ENCODE data around the gene ATAD1.

Gene ATAD1

DNA sequence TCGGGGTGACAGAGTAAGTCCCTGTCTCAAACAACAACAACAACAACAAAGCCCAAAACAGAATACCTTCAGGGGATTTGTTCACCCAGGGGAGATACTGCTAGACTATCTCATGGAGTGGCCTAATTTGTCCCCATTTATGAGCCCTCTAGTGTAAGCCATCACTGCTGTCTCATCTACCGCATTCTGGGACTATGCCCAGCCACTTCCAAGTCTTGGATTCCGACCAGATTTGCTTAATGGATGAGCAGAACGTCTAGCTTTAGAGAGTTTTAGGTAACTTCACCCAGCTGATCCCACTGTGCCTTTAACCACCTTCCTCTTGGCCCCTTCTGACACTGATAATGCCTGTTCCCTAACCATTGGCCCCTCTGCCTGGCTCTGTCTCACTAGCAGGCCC, 111.3 kb downstream of the ATAD1 start:
- Histone ChIP-seq H3K4me3 (ENCODE audit: low read depth, low read length) (no peak overlapping the region), H3K4ac (ENCODE audit: low read depth, low read length) (no peak overlapping the region), H2AFZ (ENCODE audit: insufficient read depth, low read length, poor library complexity) (no peak overlapping the region), H3K79me1 (ENCODE audit: low read length) (no peaks in the 10 kb centered on the region), H3K14ac (ENCODE audit: low read length) (no peak overlapping the region), H3K9ac (ENCODE audit: low read length) (no peak overlapping the region), H4K12ac (ENCODE audit: low read depth, low read length) (no peak overlapping the region), H3K4me2 (ENCODE audit: low read length) (no peak overlapping the region), H3K9me3 (ENCODE audit: insufficient read depth, low read depth, low read length) (no peaks in the 10 kb centered on the region), H4K8ac (ENCODE audit: low read depth, low read length) (no peak overlapping the region), H2BK12ac (ENCODE audit: low read length) (no peak overlapping the region), H3K4me1 (ENCODE audit: control insufficient read depth in 1 of 2, insufficient read depth in 2 of 2, low read length in 2 of 2) (no peaks in the 10 kb centered on the region), H3K23ac (ENCODE audit: low read length) (no peak overlapping the region), H2AK5ac (ENCODE audit: low read length) (no peak overlapping the region), H3K79me2 (ENCODE audit: control insufficient read depth, insufficient read depth, low read length, poor library complexity) (no peaks in the 10 kb centered on the region), H3K27ac (ENCODE audit: low read depth, low read length) (no peak overlapping the region), H2BK120ac (ENCODE audit: insufficient read depth, low read length, poor library complexity) (no peak overlapping the region), H2BK5ac (ENCODE audit: low read depth, low read length, poor library complexity) (no peak overlapping the region), H3K27me3 (ENCODE audit: insufficient read depth, low read length) (no peaks in the 10 kb centered on the region), H3K18ac (ENCODE audit: low read length) (no peak overlapping the region), H3K36me3 (ENCODE audit: control insufficient read depth in 1 of 2, insufficient read depth in 2 of 2, low read length in 2 of 2) (no peaks in the 10 kb centered on the region), H4K91ac (ENCODE audit: low read depth, low read length) (no peak overlapping the region)
- no CpG with 5 or more reads among the region's 4 CpGs for whole genome bisulfite sequencing (ENCODE audit: extremely low coverage, insufficient coverage, insufficient read length)
- no peak for DNase-seq

DNA sequence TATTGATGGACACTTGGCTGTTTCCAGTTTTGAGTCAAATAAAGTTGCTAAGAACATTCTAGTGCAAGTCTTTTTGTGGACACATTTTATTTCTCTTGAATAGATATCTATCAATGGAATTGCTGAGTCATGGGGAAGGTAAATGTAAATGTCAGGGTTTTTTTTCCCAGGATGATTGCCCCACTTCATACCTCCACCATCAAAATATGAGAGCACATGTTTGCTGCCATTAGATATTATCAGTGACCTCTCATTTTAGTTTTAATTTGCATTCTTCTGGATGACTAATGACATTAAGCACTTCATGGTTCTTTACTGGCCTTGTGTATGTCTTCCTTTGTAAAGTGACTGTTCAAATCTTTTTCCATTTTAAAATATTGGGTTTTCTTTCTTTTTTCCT, 112.7 kb downstream of the ATAD1 start:
- Histone ChIP-seq H3K79me1 (ENCODE audit: low read length) (no peaks in the 10 kb centered on the region), H4K12ac (ENCODE audit: low read depth, low read length) (no peak overlapping the region), H3K27me3 (ENCODE audit: insufficient read depth, low read length) (no peaks in the 10 kb centered on the region), H2BK12ac (ENCODE audit: low read length) (no peak overlapping the region), H2BK5ac (ENCODE audit: low read depth, low read length, poor library complexity) (no peak overlapping the region), H3K36me3 (ENCODE audit: control insufficient read depth in 1 of 2, insufficient read depth in 2 of 2, low read length in 2 of 2) (no peaks in the 10 kb centered on the region), H3K23ac (ENCODE audit: low read length) (no peak overlapping the region), H3K4me3 (ENCODE audit: low read depth, low read length) (no peak overlapping the region), H3K27ac (ENCODE audit: low read depth, low read length) (no peak overlapping the region), H3K4ac (ENCODE audit: low read depth, low read length) (no peak overlapping the region), H3K4me2 (ENCODE audit: low read length) (no peak overlapping the region), H3K18ac (ENCODE audit: low read length) (no peak overlapping the region), H3K4me1 (ENCODE audit: control insufficient read depth in 1 of 2, insufficient read depth in 2 of 2, low read length in 2 of 2) (no peaks in the 10 kb centered on the region), H2AFZ (ENCODE audit: insufficient read depth, low read length, poor library complexity) (no peak overlapping the region), H3K14ac (ENCODE audit: low read length) (no peak overlapping the region), H4K91ac (ENCODE audit: low read depth, low read length) (no peak overlapping the region), H3K9ac (ENCODE audit: low read length) (no peak overlapping the region), H2AK5ac (ENCODE audit: low read length) (no peak overlapping the region), H3K79me2 (ENCODE audit: control insufficient read depth, insufficient read depth, low read length, poor library complexity) (no peaks in the 10 kb centered on the region), H4K8ac (ENCODE audit: low read depth, low read length) (no peak overlapping the region), H2BK120ac (ENCODE audit: insufficient read depth, low read length, poor library complexity) (no peak overlapping the region), H3K9me3 (ENCODE audit: insufficient read depth, low read depth, low read length) (no peaks in the 10 kb centered on the region)
- peak; percentile 56 to 86 for DNase-seq

DNA sequence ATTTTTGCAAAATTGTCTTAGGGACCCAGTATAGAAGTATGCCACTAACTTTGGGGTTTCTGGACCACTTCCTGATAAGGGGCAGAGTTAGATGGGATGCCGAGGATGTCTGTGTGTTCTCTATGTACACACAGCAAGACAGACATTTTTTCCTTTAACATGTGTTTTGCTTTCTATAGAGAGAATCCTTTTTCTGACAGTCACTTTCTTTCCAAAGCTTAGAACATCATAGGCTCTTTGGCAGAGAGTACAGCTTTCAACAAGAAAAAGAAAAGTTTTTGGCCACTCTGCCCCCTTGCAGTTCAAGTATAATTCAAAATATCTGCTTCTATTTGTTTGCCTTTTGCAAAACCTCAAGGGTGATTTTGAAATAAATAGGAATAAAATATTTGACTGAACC, 114.3 kb downstream of the ATAD1 start:
- no peak overlapping the region for H4K12ac ChIP-seq (ENCODE audit: low read depth, low read length)
- no peak for DNase-seq
- no peak overlapping the region for H2AK5ac ChIP-seq (ENCODE audit: low read length)
- no peak overlapping the region for H3K4me3 ChIP-seq (ENCODE audit: low read depth, low read length)
- no peak overlapping the region for H3K27ac ChIP-seq (ENCODE audit: low read depth, low read length)
- no peak overlapping the region for H3K9ac ChIP-seq (ENCODE audit: low read length)
- H3K4me1 ChIP-seq (ENCODE audit: control insufficient read depth in 1 of 2, insufficient read depth in 2 of 2, low read length in 2 of 2) = no peaks in the 10 kb centered on the region
- no peak overlapping the region for H4K91ac ChIP-seq (ENCODE audit: low read depth, low read length)
- no peak overlapping the region for H2BK120ac ChIP-seq (ENCODE audit: insufficient read depth, low read length, poor library complexity)
- no peak overlapping the region for H4K8ac ChIP-seq (ENCODE audit: low read depth, low read length)
- no peaks in the 10 kb centered on the region for H3K27me3 ChIP-seq (ENCODE audit: insufficient read depth, low read length)
- WGBS (ENCODE audit: extremely low coverage, insufficient coverage, insufficient read length) = no CpG with 5 or more reads among the region's 1 CpG
- no peak overlapping the region for H2BK12ac ChIP-seq (ENCODE audit: low read length)
- no peaks in the 10 kb centered on the region for H3K79me2 ChIP-seq (ENCODE audit: control insufficient read depth, insufficient read depth, low read length, poor library complexity)
- H3K23ac ChIP-seq (ENCODE audit: low read length) = no peak overlapping the region
- no peaks in the 10 kb centered on the region for H3K79me1 ChIP-seq (ENCODE audit: low read length)
- H2BK5ac ChIP-seq (ENCODE audit: low read depth, low read length, poor library complexity) = no peak overlapping the region
- H3K36me3 ChIP-seq (ENCODE audit: control insufficient read depth in 1 of 2, insufficient read depth in 2 of 2, low read length in 2 of 2) = no peaks in the 10 kb centered on the region
- no peak overlapping the region for H3K4me2 ChIP-seq (ENCODE audit: low read length)
- no peak overlapping the region for H3K18ac ChIP-seq (ENCODE audit: low read length)
- H3K4ac ChIP-seq (ENCODE audit: low read depth, low read length) = no peak overlapping the region
- no peaks in the 10 kb centered on the region for H3K9me3 ChIP-seq (ENCODE audit: insufficient read depth, low read depth, low read length)
- no peak overlapping the region for H2AFZ ChIP-seq (ENCODE audit: insufficient read depth, low read length, poor library complexity)
- H3K14ac ChIP-seq (ENCODE audit: low read length) = no peak overlapping the region

DNA sequence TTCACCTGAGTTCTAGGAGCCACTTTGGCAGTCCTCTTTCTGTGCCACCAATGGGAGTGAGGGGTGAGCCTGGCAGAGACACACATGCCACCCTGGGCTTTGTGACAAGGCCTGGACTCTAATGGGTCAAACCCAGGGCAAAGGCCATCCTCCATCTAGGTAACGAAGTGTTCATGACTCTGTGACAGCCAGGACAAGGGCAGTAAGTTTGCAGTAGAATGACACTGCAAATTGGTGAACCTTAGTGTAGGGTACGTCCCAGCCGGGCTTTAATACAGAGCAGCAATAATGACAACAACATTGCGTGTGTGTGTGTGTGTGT, 115.1 kb downstream of the ATAD1 start:
- Histone ChIP-seq H3K27ac (ENCODE audit: low read depth, low read length) (no peak overlapping the region), H2BK120ac (ENCODE audit: insufficient read depth, low read length, poor library complexity) (no peak overlapping the region), H2BK12ac (ENCODE audit: low read length) (no peak overlapping the region), H3K23ac (ENCODE audit: low read length) (no peak overlapping the region), H2AK5ac (ENCODE audit: low read length) (no peak overlapping the region), H3K4me2 (ENCODE audit: low read length) (no peak overlapping the region), H3K36me3 (ENCODE audit: control insufficient read depth in 1 of 2, insufficient read depth in 2 of 2, low read length in 2 of 2) (no peaks in the 10 kb centered on the region), H2AFZ (ENCODE audit: insufficient read depth, low read length, poor library complexity) (no peak overlapping the region), H3K79me1 (ENCODE audit: low read length) (no peaks in the 10 kb centered on the region), H3K9me3 (ENCODE audit: insufficient read depth, low read depth, low read length) (no peaks in the 10 kb centered on the region), H3K4ac (ENCODE audit: low read depth, low read length) (no peak overlapping the region), H3K14ac (ENCODE audit: low read length) (no peak overlapping the region), H3K9ac (ENCODE audit: low read length) (no peak overlapping the region), H4K91ac (ENCODE audit: low read depth, low read length) (no peak overlapping the region), H4K8ac (ENCODE audit: low read depth, low read length) (no peak overlapping the region), H3K27me3 (ENCODE audit: insufficient read depth, low read length) (no peaks in the 10 kb centered on the region), H3K18ac (ENCODE audit: low read length) (no peak overlapping the region), H2BK5ac (ENCODE audit: low read depth, low read length, poor library complexity) (no peak overlapping the region), H3K4me3 (ENCODE audit: low read depth, low read length) (no peak overlapping the region), H3K4me1 (ENCODE audit: control insufficient read depth in 1 of 2, insufficient read depth in 2 of 2, low read length in 2 of 2) (no peaks in the 10 kb centered on the region), H4K12ac (ENCODE audit: low read depth, low read length) (no peak overlapping the region), H3K79me2 (ENCODE audit: control insufficient read depth, insufficient read depth, low read length, poor library complexity) (no peaks in the 10 kb centered on the region)
- no peak for DNase-seq
- WGBS (ENCODE audit: extremely low coverage, insufficient coverage, insufficient read length) = no CpG with 5 or more reads among the region's 4 CpGs
